ENCODE data around the gene APH1A. TPM values are rescaled to one million over a fixed set of nuclear protein-coding genes. Genes with fewer than 3 reads are reported as not detected.

APH1A gene
- total and polyA plus RNA-seq, 2 of the 13 experiments (the other 11 are each of a cell fraction or from before 2014, with no cell fraction given), result 114 to 130 TPM

DNA sequence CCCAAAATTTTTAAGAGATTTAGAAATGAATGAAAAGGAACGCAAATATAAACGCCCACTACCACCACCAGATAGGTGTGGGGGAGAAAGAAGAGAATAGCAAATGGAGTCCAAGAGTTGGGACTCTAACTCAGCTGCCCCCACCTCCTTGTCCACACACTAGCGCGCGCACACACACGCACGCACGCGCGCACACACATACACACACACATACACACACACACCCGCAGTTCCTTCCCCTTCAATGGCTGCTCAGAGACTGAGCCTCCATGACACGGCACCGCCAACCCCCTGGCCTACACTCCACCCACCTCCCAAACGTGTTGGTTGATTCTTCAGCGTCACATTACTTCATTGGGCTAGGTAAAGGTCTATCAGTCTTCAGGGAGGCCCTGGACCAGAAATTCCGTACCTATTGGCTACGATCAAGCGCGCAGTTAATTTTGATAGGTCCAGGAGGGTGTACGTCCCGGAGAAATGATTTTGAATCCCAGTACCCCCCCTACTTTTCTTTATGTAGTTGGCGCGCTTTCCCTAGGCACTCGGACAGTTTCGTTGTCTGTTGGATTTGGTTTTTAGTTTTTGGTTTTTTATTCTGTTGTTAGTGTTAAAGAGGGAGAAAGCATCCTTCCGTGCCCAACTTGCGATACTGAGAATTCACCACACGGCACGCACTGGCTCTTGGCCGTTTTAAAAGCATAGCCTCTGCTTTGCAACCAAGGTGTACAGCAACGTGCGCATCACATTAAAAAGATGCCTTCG lies 32.8 kb downstream of the APH1A start, which contains the start of gene ANP32E (continued):
- TF ChIP-seq ZZZ3 (CRISPR knock-in tag; IDR thresholded peaks at IDR 0.05; ENCODE audit: borderline replicate concordance) (0 out of 2 replicates have a peak, but pooled peaks have one; percentile 42), TAF15 (IDR thresholded peaks at IDR 0.05; ENCODE audit: low read depth, low read length, poor library complexity, severe bottlenecking) (no peak), KDM1A (CRISPR knock-in tag; IDR thresholded peaks at IDR 0.05) (no peak), PHF8 (CRISPR knock-in tag; IDR thresholded peaks at IDR 0.05) (peak; percentile 50), BORCS8-MEF2B (CRISPR knock-in tag; IDR thresholded peaks at IDR 0.05) (peak; percentile 91), MAFG (CRISPR knock-in tag; IDR thresholded peaks at IDR 0.05) (no peak), ZNF296 (CRISPR knock-in tag; conservative IDR thresholded peaks at IDR 0.05) (no peak), ZNF382 (CRISPR knock-in tag; IDR thresholded peaks at IDR 0.05; ENCODE audit: borderline replicate concordance) (no peak), NFRKB (IDR thresholded peaks at IDR 0.05) (peak; percentile 82; the same call in 1 of the 2 replicates), CENPT (CRISPR knock-in tag; IDR thresholded peaks at IDR 0.05; ENCODE audit: low read depth) (no peak), ZNF552 (CRISPR knock-in tag; IDR thresholded peaks at IDR 0.05; ENCODE audit: borderline replicate concordance) (peak; percentile 86; the same call in 1 of the 2 replicates), ZNF713 (CRISPR knock-in tag; IDR thresholded peaks at IDR 0.05) (no peak), ZNF562 (CRISPR knock-in tag; IDR thresholded peaks at IDR 0.05; ENCODE audit: borderline replicate concordance) (0 out of 2 replicates have a peak, but pooled peaks have one; percentile 22), FOXM1 (CRISPR knock-in tag; IDR thresholded peaks at IDR 0.05) (no peak), ZNF780A (CRISPR knock-in tag; IDR thresholded peaks at IDR 0.05) (peak; percentile 95; the same call in 1 of the 2 replicates), SIX4 (CRISPR knock-in tag; IDR thresholded peaks at IDR 0.05) (0 out of 2 replicates have a peak, but pooled peaks have one; percentile 25), MAF1 (CRISPR knock-in tag; IDR thresholded peaks at IDR 0.05; ENCODE audit: borderline replicate concordance) (no peak), CCAR2 (optimal IDR thresholded peaks at IDR 0.05; ENCODE audit: low read depth, low read length) (no peak)
- TF ChIP-seq, protein P1, sequence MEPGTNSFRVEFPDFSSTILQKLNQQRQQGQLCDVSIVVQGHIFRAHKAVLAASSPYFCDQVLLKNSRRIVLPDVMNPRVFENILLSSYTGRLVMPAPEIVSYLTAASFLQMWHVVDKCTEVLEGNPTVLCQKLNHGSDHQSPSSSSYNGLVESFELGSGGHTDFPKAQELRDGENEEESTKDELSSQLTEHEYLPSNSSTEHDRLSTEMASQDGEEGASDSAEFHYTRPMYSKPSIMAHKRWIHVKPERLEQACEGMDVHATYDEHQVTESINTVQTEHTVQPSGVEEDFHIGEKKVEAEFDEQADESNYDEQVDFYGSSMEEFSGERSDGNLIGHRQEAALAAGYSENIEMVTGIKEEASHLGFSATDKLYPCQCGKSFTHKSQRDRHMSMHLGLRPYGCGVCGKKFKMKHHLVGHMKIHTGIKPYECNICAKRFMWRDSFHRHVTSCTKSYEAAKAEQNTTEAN (CRISPR knock-in tag; conservative IDR thresholded peaks at IDR 0.05), result peak; percentile 100
- TF ChIP-seq, protein P2, sequence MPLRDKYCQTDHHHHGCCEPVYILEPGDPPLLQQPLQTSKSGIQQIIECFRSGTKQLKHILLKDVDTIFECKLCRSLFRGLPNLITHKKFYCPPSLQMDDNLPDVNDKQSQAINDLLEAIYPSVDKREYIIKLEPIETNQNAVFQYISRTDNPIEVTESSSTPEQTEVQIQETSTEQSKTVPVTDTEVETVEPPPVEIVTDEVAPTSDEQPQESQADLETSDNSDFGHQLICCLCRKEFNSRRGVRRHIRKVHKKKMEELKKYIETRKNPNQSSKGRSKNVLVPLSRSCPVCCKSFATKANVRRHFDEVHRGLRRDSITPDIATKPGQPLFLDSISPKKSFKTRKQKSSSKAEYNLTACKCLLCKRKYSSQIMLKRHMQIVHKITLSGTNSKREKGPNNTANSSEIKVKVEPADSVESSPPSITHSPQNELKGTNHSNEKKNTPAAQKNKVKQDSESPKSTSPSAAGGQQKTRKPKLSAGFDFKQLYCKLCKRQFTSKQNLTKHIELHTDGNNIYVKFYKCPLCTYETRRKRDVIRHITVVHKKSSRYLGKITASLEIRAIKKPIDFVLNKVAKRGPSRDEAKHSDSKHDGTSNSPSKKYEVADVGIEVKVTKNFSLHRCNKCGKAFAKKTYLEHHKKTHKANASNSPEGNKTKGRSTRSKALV (CRISPR knock-in tag; IDR thresholded peaks at IDR 0.05), result no peak
- TF ChIP-seq, protein P3, sequence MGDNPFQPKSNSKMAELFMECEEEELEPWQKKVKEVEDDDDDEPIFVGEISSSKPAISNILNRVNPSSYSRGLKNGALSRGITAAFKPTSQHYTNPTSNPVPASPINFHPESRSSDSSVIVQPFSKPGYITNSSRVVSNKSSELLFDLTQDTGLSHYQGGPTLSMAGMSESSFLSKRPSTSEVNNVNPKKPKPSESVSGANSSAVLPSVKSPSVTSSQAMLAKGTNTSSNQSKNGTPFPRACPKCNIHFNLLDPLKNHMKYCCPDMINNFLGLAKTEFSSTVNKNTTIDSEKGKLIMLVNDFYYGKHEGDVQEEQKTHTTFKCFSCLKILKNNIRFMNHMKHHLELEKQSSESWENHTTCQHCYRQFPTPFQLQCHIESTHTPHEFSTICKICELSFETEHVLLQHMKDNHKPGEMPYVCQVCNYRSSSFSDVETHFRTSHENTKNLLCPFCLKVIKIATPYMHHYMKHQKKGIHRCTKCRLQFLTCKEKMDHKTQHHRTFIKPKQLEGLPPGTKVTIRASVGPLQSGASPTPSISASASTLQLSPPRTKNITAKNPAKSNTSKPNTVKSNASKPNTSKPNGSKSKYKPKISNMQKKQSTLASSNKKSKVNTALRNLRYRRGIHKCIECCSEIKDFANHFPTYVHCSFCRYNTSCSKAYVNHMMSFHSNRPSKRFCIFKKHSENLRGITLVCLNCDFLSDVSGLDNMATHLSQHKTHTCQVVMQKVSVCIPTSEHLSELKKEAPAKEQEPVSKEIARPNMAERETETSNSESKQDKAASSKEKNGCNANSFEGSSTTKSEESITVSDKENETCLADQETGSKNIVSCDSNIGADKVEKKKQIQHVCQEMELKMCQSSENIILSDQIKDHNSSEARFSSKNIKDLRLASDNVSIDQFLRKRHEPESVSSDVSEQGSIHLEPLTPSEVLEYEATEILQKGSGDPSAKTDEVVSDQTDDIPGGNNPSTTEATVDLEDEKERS (CRISPR knock-in tag; IDR thresholded peaks at IDR 0.05), result peak; percentile 67; the same call in 1 of the 2 replicates
- TF ChIP-seq, protein P4, sequence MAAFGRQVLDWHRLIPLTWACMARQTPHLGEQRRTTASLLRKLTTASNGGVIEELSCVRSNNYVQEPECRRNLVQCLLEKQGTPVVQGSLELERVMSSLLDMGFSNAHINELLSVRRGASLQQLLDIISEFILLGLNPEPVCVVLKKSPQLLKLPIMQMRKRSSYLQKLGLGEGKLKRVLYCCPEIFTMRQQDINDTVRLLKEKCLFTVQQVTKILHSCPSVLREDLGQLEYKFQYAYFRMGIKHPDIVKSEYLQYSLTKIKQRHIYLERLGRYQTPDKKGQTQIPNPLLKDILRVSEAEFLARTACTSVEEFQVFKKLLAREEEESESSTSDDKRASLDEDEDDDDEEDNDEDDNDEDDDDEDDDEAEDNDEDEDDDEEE (CRISPR knock-in tag; IDR thresholded peaks at IDR 0.05), result peak; percentile 56; the same call in 1 of the 2 replicates

Data from HepG2 (cell line).